ENCODE data around the gene FRY. TPM values are rescaled to one million over a fixed set of nuclear protein-coding genes. Genes with fewer than 3 reads are reported as not detected.

FRY gene
- total and polyA plus RNA-seq, 2 of the 13 experiments (the other 11 are each of a cell fraction or from before 2014, with no cell fraction given) = 8.2 to 13.1 TPM

- intact Hi-C loops (cut with micrococcal nuclease; ENCODE audit: unreplicated experiment) = no loop called here
- in situ Hi-C loops (cut with HindIII; ENCODE audit: extremely low pct_ligation_motif_present, low pct_unique_long_range_greater_than_20kb) = no loop called here
- Histone ChIP-seq H3K27ac (ENCODE audit: extremely low read length, insufficient read depth, low read length) (no peak overlapping the region), H3K27me3 (ENCODE audit: control insufficient read depth in 1 of 2, insufficient read depth in 2 of 2, low read length in 2 of 2) (no peaks in the 10 kb centered on the region), H2AFZ (ENCODE audit: low read length) (no peak overlapping the region), H3K4me2 (ENCODE audit: low read depth, low read length) (0 out of 2 replicates have a peak overlapping the region, but pooled peaks have one; percentile 13), H3K9ac (ENCODE audit: insufficient read depth, low read depth, low read length) (no peak overlapping the region), H3K9me3 (ENCODE audit: low read length) (no peaks in the 10 kb centered on the region), H3K4me1 (ENCODE audit: insufficient read depth, low read length) (peaks cover 41% of the 10 kb centered on the region), H3K4me3 (replicated peaks in 1 of 3; ENCODE audit: insufficient read depth in 1 of 3, low read depth in 2 of 3, low read length in 3 of 3) (no peak overlapping the region), H4K20me1 (ENCODE audit: insufficient read depth, low read length) (no peaks in the 10 kb centered on the region), H3K79me2 (ENCODE audit: insufficient read depth, low read length) (no peaks in the 10 kb centered on the region), H3K36me3 (replicated peaks in 1 of 2; ENCODE audit: control insufficient read depth in 1 of 2, insufficient read depth in 2 of 2, low read length in 2 of 2) (no peaks in the 10 kb centered on the region; a peak in 1 of 5 replicates)
- DNase-seq (ENCODE audit: low spot score) = peak; percentile 68
- ChIA-PET CTCF (ENCODE audit: low intra/inter-chr PET ratio, low total read pairs) (no interaction called here), POLR2A (interaction anchor here (0.6 to 1.6 kb wide), 3 partner anchors 11 to 31 kb away, joined by 3 read pairs; no protein-coding TSS in a partner anchor)
- no peak for TF ChIP-seq SRF (IDR thresholded peaks at IDR 0.05; ENCODE audit: low read depth, low read length)
- no peak for TF ChIP-seq GATAD2A (CRISPR knock-in tag; IDR thresholded peaks at IDR 0.05)
- no peak for TF ChIP-seq SOX13 (IDR thresholded peaks at IDR 0.05)
- peak in 1 of 2 experiments; percentile 66; a peak in 2 of 4 replicates for TF ChIP-seq SOX13 (CRISPR knock-in tag; conservative IDR thresholded peaks at IDR 0.05 in 1 of 2, IDR thresholded peaks at IDR 0.05 in 1 of 2)
- no peak for TF ChIP-seq ZNF441 (CRISPR knock-in tag; IDR thresholded peaks at IDR 0.05; ENCODE audit: borderline replicate concordance)
- TF ChIP-seq ZNF564 (CRISPR knock-in tag; IDR thresholded peaks at IDR 0.05) = no peak
- TF ChIP-seq TEAD3 (CRISPR knock-in tag; optimal IDR thresholded peaks at IDR 0.05; ENCODE audit: borderline replicate concordance) = peak; percentile 12
- TF ChIP-seq SOX5 (CRISPR knock-in tag; IDR thresholded peaks at IDR 0.05; ENCODE audit: borderline replicate concordance) = peak; percentile 26; the same call in 1 of the 2 replicates
- TF ChIP-seq NR2F6 (IDR thresholded peaks at IDR 0.05) = no peak
- no peak for TF ChIP-seq NR2F6 (CRISPR knock-in tag; IDR thresholded peaks at IDR 0.05)
- TF ChIP-seq ARID5B (CRISPR knock-in tag; IDR thresholded peaks at IDR 0.05) = peak; percentile 43
- no peak for TF ChIP-seq FOXA1 (IDR thresholded peaks at IDR 0.05)
- 0 out of 2 replicates have a peak, but pooled peaks have one; percentile 11 for TF ChIP-seq FOXA1 (CRISPR knock-in tag; IDR thresholded peaks at IDR 0.05)
- BruUV-seq (replicated peaks) = no TSS peak
- peak; percentile 38; the same call in 1 of the 3 replicates for ATAC-seq
- FAIRE-seq = peak; percentile 58
- WGBS (ENCODE audit: low lambda C conversion rate) = 51% methylated on average over 6 of the region's 6 CpGs
Measured at GRCh38 chr13:32284927-32285632, 253.5 kb downstream of the FRY start.

Measured in HepG2 (cell line).